ENCODE data around the gene WSB1. TPM values are rescaled to one million over a fixed set of nuclear protein-coding genes. Genes with fewer than 3 reads are reported as not detected.
"Not testable (repeated sequence)": the region's sequence is repeated elsewhere in the genome, so short reads cannot be mapped to it uniquely, and the experiment has no call there.

WSB1 gene
- total RNA-seq (2014; rRNA removed; shearing (Covaris generic)) = 66.7 and 92.2 TPM in 2 replicates

DNA sequence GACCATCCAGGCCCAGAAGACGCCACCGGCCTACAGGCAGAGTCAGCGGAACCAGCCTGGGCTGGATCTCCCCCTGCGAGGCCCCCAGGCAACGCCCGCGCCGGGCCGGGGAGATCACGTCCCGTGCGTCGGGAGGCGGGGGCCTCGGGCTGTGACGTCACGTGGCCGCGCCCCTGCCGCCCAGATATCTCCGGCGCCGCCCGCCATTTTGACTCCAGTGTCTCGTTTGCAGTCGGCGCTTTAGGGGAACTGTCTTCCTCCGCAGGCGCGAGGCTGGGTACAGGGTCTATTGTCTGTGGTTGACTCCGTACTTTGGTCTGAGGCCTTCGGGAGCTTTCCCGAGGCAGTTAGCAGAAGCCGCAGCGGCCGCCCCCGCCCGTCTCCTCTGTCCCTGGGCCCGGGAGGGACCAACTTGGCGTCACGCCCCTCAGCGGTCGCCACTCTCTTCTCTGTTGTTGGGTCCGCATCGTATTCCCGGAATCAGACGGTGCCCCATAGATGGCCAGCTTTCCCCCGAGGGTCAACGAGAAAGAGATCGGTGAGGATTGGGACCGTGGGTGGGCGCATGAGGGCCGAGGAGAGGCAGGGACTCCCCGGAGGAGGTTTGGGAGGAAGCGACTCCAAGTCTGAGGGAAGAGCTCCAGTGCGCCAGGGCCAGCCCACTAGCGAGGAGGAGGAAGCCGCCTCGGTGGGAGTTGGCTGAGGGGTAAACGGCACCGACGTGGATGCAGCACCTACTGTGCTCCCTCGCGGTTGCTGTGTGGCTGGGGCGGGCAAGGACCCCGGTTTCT lies at the start of gene WSB1:
TSS of gene WSB1 (plus strand) at position 217 of the 791 bp plus-strand sequence. CDS start at position 499, 282 bp downstream.
- peak within 1 kb of the TSS; percentile 67 for H3K4me3 ChIP-seq (ENCODE audit: insufficient read depth, low read depth, low read length)
- peak; percentile 98 for DNase-seq
- H3K27me3 ChIP-seq (ENCODE audit: control insufficient read depth, insufficient read depth, low read length) = no peaks in the 10 kb centered on the region
- no peaks in the 10 kb centered on the region for H3K36me3 ChIP-seq (replicated peaks; ENCODE audit: control insufficient read depth, insufficient read depth, low read length)

DNA sequence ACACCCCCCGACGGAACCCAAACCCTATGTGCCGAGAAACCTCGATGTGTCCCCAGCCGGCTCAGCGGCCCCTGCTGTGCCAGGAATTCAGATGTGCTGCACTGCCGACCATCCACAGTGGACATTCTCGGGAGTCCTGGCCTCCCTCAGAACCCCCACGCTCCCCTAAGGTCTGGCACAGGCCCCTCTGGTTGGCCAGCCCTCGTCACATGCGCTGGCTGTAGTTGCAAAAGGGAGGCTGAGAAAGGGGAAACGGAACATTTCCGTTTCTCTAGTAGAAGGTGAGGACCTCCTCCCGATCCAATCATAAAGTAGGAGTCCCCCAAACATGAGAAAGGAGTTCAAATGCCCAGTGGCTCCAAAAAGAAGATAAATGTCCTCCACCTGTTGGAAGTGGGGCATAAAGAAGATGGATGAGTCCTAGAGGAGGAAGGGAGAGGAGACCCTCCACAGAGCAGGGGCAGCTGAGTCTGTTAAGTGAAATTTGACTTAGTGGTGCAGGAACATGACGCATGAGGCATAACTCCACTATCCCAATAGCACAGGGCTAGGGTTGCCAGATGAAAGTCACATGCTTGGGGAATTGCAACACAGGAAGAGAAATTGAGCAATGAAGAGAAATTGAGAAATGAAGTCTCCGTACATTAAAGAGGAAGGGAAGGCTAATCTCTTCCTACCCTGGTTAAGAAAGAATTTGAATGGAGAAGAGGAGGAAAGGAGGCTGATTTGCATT lies 49.3 kb upstream of the WSB1 start:
- Histone ChIP-seq H3K27me3 (ENCODE audit: control insufficient read depth, insufficient read depth, low read length) (no peaks in the 10 kb centered on the region), H3K4me3 (ENCODE audit: insufficient read depth, low read depth, low read length) (no peak overlapping the region), H3K36me3 (replicated peaks; ENCODE audit: control insufficient read depth, insufficient read depth, low read length) (no peaks in the 10 kb centered on the region)
- peak; percentile 52 for DNase-seq

DNA sequence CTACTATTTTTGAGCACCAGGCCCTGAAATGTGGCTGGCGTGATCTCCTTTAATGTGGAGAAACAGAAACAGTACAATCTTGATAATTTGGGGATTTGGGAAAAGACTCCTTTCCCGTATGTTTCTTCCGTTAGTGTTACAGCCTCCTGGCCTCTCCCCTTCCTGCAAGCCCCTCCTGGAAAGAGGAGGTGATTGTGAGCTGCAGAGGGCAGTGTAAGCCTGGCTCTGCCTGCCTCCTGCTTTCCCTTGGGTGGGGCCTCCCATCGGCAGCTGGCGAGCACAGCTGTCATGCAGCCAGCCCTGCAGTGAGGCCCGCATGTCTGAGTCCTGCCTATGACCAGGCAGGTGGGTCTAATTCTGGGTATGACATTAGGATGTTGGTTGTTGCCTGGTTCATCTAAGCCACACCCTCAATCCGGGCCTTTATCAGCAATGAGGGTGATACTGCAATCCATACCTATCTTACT lies 48.7 kb upstream of the WSB1 start:
- H3K36me3 ChIP-seq (replicated peaks; ENCODE audit: control insufficient read depth, insufficient read depth, low read length) = no peaks in the 10 kb centered on the region
- no peak overlapping the region for H3K4me3 ChIP-seq (ENCODE audit: insufficient read depth, low read depth, low read length)
- DNase-seq = peak; percentile 88
- H3K27me3 ChIP-seq (ENCODE audit: control insufficient read depth, insufficient read depth, low read length) = no peaks in the 10 kb centered on the region

- DNase-seq = no peak
- H3K4me3 ChIP-seq (ENCODE audit: insufficient read depth, low read depth, low read length) = no peak overlapping the region
- no peaks in the 10 kb centered on the region for H3K36me3 ChIP-seq (replicated peaks; ENCODE audit: control insufficient read depth, insufficient read depth, low read length)
- H3K27me3 ChIP-seq (ENCODE audit: control insufficient read depth, insufficient read depth, low read length) = no peaks in the 10 kb centered on the region
These were observed 47.4 kb upstream of the WSB1 start for GRCh38 chr17:27246537-27246936.

- Histone ChIP-seq H3K4me3 (ENCODE audit: insufficient read depth, low read depth, low read length) (no peak overlapping the region), H3K36me3 (replicated peaks; ENCODE audit: control insufficient read depth, insufficient read depth, low read length) (no peaks in the 10 kb centered on the region), H3K27me3 (ENCODE audit: control insufficient read depth, insufficient read depth, low read length) (no peaks in the 10 kb centered on the region)
- DNase-seq = no peak
These were observed 46.6 kb upstream of the WSB1 start for GRCh38 chr17:27247071-27247957.

DNA sequence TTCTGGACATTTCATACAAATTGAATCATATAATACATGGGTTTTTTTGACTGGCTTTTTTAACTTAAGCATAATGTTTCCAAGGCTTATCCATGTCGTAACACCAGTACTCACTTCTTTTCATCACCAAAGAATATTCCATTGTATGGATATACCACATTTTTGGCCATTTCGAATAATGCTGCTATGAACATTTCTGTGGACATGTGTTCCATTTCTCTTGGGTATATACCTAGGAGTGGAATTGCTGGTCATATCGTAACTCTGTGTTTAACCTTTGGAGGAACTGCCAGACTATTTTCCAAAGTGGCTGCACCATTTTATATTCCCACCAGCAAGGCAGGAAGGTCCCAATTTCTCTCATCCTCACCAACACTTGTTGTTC lies 46.0 kb upstream of the WSB1 start:
- no peak for DNase-seq
- H3K27me3 ChIP-seq (ENCODE audit: control insufficient read depth, insufficient read depth, low read length) = no peaks in the 10 kb centered on the region
- H3K36me3 ChIP-seq (replicated peaks; ENCODE audit: control insufficient read depth, insufficient read depth, low read length) = no peaks in the 10 kb centered on the region
- no peak overlapping the region for H3K4me3 ChIP-seq (ENCODE audit: insufficient read depth, low read depth, low read length)

GRCh38 chr17:27250791-27251190 lies 43.1 kb upstream of the WSB1 start:
- not testable (repeated sequence) for H3K27me3 ChIP-seq (ENCODE audit: control insufficient read depth, insufficient read depth, low read length); DNase-seq; H3K4me3 ChIP-seq (ENCODE audit: insufficient read depth, low read depth, low read length); H3K36me3 ChIP-seq (replicated peaks; ENCODE audit: control insufficient read depth, insufficient read depth, low read length)

- not testable (repeated sequence) for H3K36me3 ChIP-seq (replicated peaks; ENCODE audit: control insufficient read depth, insufficient read depth, low read length); H3K27me3 ChIP-seq (ENCODE audit: control insufficient read depth, insufficient read depth, low read length); DNase-seq; H3K4me3 ChIP-seq (ENCODE audit: insufficient read depth, low read depth, low read length)
These were observed 39.1 kb upstream of the WSB1 start for GRCh38 chr17:27254802-27255201.

DNA sequence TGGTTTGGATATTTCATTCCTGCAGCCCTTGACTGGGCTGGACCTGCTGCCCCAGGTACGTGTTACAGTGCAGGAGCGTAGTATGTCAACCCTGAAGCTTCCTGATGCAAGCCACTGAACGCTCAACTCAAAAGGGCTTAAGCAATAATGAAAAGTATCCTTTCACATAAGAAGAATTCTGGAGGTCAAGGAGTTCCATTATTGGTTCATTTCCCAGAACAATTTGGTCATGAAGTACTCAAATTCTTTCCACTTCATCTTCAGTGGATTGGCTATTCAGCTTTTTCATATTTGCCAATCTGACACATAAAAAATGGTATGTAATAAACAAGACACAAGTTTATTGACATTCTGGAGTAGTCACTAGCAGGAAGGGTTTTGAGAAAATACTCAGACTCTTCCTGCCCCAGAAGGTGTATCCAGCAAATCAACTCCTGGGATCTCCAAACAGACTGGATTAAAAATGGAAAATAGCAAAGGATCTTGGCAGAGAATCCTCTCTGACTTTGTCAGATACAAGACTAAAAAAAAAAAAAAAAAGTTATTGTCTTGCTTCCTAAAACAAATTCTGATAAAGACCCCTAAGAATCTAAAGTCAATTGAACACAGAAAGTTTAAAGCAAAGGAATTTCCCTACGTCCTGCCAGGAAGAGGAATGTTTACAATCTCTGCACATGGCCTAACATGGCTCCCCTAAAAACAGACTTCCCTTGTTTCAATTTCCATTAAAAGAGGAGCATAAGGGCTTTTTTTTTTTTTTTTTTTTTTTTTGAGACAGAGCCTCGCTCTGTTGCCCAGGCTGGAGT lies 37.5 kb upstream of the WSB1 start:
- no peaks in the 10 kb centered on the region for H3K27me3 ChIP-seq (ENCODE audit: control insufficient read depth, insufficient read depth, low read length)

DNA sequence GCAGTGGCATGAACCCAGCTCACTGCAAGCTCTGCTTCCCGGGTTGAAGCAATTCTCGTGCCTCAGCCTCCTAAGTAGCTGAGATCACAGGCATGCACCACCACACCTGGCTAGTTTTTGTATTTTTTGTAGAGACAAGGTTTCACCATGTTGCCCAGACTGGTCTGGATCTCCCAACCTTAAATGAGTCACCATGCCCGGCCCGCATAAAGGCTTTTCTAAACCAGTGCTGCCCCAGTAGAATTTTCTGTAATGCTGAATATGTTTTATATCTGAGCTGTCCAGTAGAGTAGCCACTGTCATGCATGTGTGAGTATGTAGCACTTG lies 36.9 kb upstream of the WSB1 start:
- no peak overlapping the region for H3K4me3 ChIP-seq (ENCODE audit: insufficient read depth, low read depth, low read length)
- DNase-seq = no peak
- H3K27me3 ChIP-seq (ENCODE audit: control insufficient read depth, insufficient read depth, low read length) = no peaks in the 10 kb centered on the region
- H3K36me3 ChIP-seq (replicated peaks; ENCODE audit: control insufficient read depth, insufficient read depth, low read length) = no peaks in the 10 kb centered on the region

More for the DNA sequence above, 37.5 kb upstream of the WSB1 start:
- Histone ChIP-seq H3K4me3 (ENCODE audit: insufficient read depth, low read depth, low read length) (no peak overlapping the region), H3K36me3 (replicated peaks; ENCODE audit: control insufficient read depth, insufficient read depth, low read length) (no peaks in the 10 kb centered on the region)
- DNase-seq = no peak

DNA sequence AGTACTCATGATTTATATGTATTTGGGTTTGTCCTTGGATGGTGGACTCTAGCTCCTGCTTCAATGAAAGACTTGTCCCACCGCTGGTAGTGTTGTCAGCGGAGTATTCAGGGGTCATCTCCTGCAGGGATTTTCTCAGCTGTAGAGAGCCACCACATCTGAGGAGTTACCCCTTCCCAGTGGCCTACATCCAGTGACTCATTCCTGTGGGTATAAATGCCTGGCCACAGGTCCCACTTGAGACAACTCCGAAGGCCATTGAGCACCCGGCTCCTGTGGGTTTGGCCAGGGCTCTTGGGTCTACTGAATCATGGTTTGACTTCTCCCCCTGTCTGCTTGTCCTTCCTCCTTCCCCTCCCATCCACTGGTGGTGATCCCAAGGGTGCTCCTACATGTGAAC lies 34.6 kb upstream of the WSB1 start:
- no peaks in the 10 kb centered on the region; the same call in 1 of the 2 replicates for H3K27me3 ChIP-seq (ENCODE audit: control insufficient read depth, insufficient read depth, low read length)
- no peaks in the 10 kb centered on the region for H3K36me3 ChIP-seq (replicated peaks; ENCODE audit: control insufficient read depth, insufficient read depth, low read length)
- DNase-seq = no peak
- no peak overlapping the region for H3K4me3 ChIP-seq (ENCODE audit: insufficient read depth, low read depth, low read length)

- H3K36me3 ChIP-seq (replicated peaks; ENCODE audit: control insufficient read depth, insufficient read depth, low read length) = no peaks in the 10 kb centered on the region
- H3K27me3 ChIP-seq (ENCODE audit: control insufficient read depth, insufficient read depth, low read length) = no peaks in the 10 kb centered on the region; the same call in 1 of the 2 replicates
- DNase-seq = no peak
These were observed 30.5 kb upstream of the WSB1 start for GRCh38 chr17:27263386-27263785.

GRCh38 chr17:27264068-27264812 lies 29.7 kb upstream of the WSB1 start:
- Histone ChIP-seq H3K4me3 (ENCODE audit: insufficient read depth, low read depth, low read length) (no peak overlapping the region), H3K27me3 (ENCODE audit: control insufficient read depth, insufficient read depth, low read length) (no peaks in the 10 kb centered on the region; the same call in 1 of the 2 replicates), H3K36me3 (replicated peaks; ENCODE audit: control insufficient read depth, insufficient read depth, low read length) (no peaks in the 10 kb centered on the region)
- DNase-seq = no peak

More at GRCh38 chr17:27263386-27263785, 30.5 kb upstream of the WSB1 start:
- H3K4me3 ChIP-seq (ENCODE audit: insufficient read depth, low read depth, low read length) = no peak overlapping the region

All from H7 (cell line).